Measurements from ENCODE around the gene POC1B.

POC1B gene

DNA sequence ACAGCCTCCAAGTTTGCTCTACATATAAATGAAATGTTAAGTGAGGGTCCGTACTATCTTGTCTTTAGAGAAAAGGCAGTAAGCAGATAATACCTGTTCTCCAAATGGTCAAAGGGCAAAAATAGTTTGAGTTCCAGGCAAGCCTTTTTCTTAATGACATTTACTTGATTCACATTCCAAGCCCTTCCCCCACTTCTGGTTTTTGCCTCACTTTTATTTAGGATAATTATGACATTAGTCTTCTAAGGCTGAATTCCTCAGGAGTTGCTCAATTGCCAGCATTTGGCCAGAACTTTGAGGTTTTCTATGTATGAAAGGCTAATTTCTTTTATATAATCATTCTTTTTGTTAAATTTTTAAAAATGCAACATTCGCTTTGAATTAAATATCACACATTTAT, 111.0 kb downstream of the POC1B start:
- no peak for DNase-seq

DNA sequence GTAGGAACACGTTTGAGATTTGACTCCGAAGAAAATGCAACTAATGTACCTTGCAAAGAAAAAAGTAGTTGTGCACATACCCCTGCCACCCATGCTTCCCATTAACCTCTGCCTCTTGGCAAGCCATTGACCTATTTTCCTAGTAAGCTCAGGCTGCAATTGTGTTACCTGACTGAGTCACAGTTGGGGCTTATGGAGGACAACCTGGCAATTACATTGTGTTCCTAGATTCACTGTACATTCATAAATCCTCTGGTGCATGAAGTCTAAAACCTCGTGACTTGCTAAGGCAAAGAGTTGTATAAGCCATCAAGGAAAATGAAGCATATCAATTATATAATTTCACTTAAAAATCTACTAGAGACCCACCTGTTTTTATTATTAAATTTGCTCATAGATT, 111.5 kb downstream of the POC1B start:
- DNase-seq: no peak

DNA sequence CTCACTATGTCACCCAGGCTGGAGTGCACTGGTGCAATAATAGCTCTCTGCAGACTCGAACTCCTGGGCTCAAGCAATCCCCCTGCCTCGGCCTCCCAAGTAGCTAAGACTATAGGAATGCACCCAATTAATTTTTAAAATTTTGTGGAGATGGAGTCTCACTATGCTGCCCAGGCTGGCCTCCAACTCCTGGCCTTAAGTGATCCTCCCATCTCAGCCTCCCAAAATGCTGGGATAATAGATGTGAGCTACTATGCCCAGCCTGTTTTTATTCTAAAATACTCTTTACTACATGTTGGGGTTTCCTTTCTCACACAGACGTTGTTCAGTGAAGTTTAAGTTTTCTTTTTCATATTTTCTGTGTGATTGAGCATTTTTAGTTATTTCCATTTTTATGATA, 112.6 kb downstream of the POC1B start:
- no peak for DNase-seq

DNA sequence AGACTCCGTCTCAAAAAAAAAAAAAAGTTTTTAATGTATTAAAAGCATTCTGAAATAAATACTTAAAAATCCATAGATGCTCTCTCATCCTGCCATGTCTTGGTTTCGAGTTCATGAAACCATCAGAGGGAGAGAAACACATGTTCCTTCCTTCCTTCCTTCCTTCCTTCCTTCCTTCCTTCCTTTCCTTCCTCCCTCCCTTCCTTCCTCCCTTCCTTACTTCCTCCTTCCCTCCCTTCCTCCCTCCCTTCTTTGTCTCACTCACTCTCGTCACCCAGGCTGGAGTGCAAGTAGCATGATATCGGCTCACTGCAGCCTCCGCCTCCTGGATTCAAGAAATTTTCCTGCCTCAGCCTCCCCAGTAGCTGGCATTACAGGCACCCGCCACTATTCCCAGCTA, 113.2 kb downstream of the POC1B start:
- DNase-seq: no peak

- no peak for DNase-seq
Measured at GRCh38 chr12:89411846-89412245, 114.0 kb downstream of the POC1B start.

- no peak for DNase-seq
Measured at GRCh38 chr12:89411234-89411633, 114.6 kb downstream of the POC1B start.

GRCh38 chr12:89405626-89406345, 120.1 kb downstream of the POC1B start:
- no peak for DNase-seq

DNA sequence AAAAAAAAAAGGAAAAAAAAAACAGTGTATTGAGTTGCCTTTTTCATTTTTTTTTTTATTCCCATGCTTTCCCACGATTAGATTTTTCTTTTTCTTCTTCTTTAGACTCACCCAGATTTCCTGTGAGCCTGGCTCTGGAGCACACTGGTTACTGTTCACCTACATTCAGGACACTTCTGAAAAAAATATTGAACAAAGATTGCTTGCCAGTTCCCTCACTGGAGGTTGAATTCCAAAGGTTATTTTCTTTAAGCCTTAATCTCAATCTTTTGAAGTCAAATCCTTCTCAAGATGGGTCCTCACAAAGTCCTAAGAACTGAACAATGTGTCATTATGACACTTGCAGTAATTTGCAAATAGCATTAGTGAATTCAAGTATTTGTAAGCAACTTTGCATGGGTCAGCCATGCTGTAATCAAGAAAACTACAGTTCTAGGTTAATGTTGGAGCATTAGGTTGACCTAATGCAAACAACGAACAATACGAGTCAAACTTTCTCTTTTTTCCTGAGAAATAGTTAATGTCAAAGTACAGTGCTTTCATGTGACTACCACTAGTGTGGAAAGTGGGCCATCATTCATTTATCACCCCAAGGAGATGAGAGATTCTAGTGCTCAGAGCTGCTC, 124.3 kb downstream of the POC1B start:
- no peak for DNase-seq

DNA sequence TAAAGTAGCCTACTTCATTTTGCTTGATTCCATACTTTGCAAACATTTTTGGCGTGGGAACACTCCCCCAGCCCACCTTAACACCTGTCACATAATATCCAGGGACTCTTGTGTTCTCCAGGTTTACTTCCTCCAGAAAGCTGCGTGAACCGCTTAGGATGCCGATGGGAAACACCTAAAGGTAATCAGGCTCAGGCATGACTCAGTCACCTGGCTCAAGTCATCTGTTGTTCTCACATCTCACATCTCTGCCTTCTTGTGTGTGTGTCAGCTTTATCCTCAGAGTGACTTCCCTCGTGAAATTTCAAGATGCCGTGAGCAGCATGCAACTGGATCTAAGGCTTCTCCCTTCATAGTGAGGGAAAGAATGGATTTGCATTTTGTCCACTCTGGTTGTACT, 125.4 kb downstream of the POC1B start:
- no peak for DNase-seq

DNA sequence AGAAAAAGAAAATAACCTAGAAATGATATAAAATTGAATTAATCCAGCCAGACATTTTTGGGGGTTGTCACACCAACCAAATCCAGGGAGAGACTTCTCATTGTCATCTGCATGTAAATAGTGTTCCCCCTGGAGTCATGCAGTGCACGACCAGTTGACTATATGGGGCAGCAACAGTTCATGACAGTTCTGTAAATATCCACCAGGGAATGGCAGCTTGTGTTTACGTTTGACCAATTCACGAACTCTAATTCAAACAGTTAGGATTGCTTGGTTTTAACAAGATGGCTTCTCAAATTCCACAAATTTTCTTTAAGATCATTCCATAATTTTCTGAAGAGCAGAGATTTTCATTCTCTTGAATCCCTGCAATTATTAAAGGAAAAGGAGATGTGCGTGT, 130.1 kb downstream of the POC1B start:
- DNase-seq: no peak

GRCh38 chr12:89393551-89394121, 132.2 kb downstream of the POC1B start:
- no peak for DNase-seq

- no peak for DNase-seq
Measured at GRCh38 chr12:89392391-89392790, 133.5 kb downstream of the POC1B start.

DNA sequence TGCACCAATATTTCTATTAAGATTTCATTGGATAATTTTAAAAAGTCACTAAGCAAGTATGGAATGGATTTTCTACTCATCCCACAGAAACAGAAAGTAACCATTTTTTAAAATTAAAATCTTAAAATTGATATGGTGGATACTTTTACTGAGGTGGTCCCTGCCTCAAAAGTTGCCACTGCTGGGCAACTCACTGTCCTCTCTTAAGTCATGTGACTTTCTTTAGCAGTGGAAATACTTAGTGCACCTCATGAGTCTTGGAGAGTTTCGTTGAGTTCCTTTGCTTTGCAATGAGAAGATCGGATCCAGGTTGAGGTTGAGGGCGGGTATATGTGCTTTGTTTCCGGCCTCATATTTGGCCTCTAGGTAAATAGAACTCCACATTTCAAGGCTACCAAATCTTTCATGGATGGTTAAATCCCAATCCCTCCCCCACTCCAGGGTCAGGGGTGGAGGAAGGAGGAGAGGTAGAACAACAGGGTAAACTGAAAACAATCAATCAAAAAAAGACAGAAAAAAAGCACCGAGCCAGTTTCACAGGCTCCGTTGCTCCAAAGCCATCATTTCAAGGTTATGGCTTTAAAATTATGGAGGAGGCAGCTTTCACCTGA, 134.0 kb downstream of the POC1B start:
- DNase-seq: no peak

DNA sequence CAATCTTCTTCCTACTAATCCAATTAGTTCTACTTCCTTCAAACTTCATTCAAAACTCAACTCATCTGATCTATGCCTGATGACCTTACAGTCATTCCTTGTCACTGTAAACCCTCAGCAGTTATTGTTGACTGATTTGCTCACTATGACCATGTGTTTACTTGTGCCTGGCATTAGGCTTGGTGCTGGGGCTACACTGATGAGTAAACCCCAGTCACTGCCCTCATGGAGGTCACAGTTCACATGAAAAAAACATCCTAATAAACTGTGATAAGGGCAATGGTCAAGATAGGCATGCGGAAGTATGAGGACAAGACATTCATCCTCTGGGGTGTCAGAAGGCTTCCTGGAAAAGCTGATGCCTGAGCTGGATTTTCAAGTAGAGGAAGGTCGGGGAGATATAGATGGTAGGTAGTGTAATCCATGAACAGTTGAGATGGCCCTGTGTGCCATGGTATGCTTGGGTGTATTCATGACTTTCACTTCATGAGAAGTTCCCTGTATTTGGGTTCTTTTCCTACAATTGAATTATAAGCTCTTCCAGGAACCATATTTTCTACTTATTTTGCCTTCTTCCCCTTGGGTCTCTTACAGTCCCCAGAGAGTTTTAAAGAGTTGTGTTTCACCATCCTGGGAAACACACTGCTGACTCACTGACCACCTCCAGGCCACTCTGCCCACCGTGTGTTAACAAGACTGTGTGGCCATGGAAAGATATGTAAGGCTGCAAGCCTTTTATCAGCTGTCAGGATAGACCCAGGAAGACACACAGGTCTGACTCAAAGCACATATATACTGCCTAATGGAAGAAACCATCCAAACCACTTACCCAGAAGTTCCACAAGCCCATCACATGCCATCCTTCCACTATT, 134.8 kb downstream of the POC1B start:
- no peak for DNase-seq

DNA sequence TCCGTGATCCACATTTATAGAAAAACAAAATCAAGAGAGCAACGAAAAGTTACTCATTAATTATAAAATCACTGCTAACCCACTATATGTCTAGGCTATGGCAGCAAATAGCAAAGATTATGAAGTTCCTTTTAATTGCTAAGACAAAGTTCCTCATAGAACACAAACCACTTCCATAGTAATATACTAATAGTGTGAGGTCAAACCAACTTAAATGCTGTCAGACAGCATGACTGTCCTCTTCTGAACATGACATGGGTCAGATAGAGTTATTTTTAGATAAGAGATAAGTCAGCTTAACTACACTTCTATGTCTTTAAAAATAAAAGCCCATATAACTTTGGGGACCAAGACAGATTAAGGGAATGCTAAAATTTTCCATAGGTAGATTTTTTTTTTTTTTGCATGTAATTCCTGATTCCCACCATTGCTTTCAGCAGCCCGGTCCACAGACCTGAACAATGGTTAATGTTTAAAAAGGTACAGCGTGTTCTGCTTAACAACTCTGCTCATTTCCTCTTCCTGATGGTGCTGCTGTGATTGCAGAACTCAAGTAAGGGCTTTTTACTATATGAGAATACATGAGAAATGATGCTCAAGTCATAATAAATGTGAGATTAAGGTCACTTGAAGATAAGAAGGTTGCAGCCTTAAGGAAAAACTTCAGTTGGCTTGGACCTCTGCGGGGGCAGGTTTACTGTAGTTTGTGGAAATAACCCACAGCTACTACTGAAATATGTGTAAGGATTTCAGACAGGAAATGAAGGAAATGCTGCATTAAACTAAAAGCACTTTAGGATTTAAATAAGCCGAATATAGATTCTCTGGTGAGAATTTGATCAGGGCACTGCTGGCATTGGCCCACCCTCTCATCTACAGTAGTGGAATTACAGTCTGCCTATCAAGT, 135.8 kb downstream of the POC1B start:
- DNase-seq: no peak

DNA sequence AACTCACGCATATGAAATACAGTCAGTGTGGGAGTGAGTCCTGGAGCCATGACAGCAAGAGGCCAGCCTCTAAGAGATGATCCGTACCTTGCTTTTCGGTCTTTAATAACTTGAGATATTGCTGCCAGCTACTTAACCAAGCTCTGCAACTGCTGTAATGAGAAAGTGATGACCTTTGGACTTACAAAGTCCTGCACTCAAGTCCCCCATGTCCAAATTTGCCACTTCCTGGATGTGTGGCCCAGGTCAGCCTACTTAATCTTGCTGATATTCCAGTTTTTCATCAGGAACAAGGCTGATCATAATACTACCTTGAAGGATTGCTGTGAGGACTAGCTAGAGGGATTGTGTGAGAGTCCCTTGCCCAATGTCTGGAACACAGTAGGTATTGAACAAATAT, 139.7 kb downstream of the POC1B start:
- no peak for DNase-seq

GRCh38 chr12:89384807-89385206, 141.0 kb downstream of the POC1B start:
- DNase-seq: no peak

DNA sequence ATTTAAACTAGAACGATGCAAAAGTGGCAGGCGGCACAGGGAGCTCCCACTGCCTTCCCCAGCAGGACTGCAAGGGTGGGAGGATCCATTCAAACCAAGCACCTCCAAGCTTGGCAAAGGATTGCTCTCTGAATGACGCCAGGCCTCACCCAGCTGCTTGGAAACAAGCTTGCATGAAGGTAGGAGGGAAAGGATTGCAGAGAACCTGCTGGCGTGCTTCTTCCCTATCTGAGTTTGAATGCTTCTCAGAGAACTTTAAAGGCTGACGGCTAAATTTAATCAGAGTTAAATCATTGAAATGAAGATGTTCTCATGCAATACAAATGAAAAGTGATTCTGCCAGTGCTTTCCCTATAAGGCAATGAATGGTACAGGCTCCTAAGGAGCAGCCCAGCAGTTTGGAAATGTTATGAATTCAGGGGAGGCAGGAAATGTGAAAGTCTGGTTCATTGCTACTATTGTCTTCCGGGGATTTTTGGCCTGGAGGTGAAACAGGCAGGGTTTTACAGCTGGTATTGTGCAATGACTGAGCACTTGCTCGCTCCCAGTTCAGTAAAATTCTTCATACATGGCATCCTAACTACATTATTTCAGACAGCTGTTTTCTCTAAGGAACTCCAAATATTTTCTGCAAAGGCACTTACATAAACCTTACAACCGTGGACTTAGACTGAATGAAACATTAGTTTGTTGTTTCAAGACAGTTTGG, 141.6 kb downstream of the POC1B start:
- DNase-seq: no peak

- no peak for DNase-seq
Measured at GRCh38 chr12:89383235-89384049, 142.4 kb downstream of the POC1B start.

- no peak for DNase-seq
Measured at GRCh38 chr12:89382328-89382727, 143.5 kb downstream of the POC1B start.

Data from SIG-M5 (cell line).